SH-SY5Y (cell line): Measurements from ENCODE around the gene NUP93.

Experiments
- GATA2 ChIP-seq: IDR thresholded peaks from 2 replicates; pipeline ENCODE4 v1.6.1; 2011; ENCODE audit warnings: mild to moderate bottlenecking, low read depth, low read length
- GATA3 ChIP-seq: IDR thresholded peaks from 2 replicates; pipeline ENCODE4 v1.6.1; 2011; ENCODE audit warnings: low read depth, mild to moderate bottlenecking, low read length, moderate library complexity

DNA sequence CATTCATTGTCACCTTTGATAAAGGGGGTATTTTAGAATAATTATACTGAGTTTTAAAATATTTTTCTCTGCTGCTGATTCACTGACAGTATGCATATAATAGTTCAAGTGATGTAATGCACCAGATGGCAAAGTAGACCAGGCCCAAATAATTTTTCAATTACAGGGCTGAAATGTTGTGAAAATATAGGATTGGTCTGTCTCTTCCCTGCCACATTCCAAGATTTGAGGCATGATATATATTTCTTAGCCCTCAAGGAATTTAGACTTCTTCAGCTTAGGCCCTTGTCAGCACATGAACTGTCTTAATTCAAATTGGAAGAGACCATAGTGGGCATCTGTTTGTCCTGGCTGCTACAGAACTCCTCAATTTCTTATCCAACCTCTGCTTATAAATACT is 95.9 kb downstream of the NUP93 start:
- no peak for TF ChIP-seq GATA2
- no peak for TF ChIP-seq GATA3
